Testis (tissue), 2 donors: ENCODE data around the gene KATNBL1.

Experiments used
- POLR2A ChIP-seq: fragments of 450-650 bp; IDR thresholded peaks from one replicate; pipeline ENCODE4 v1.6.1; 2017; ENCODE audit warnings: antibody characterized with exemption, mild to moderate bottlenecking, moderate library complexity
- TF ChIP-seq, protein P1 (sequence below), 3 experiments: fragments of 450-650 bp in 2 of 3; fragments of 200-600 bp in 1 of 3; sonication (generic) in 1 of 3; IDR thresholded peaks; one replicate each; pipeline ENCODE4 v1.5.1; 2016 to 2019; ENCODE audit warnings: antibody characterized with exemption in 3 of 3, mild to moderate bottlenecking in 2 of 3, moderate library complexity in 1 of 3

DNA sequence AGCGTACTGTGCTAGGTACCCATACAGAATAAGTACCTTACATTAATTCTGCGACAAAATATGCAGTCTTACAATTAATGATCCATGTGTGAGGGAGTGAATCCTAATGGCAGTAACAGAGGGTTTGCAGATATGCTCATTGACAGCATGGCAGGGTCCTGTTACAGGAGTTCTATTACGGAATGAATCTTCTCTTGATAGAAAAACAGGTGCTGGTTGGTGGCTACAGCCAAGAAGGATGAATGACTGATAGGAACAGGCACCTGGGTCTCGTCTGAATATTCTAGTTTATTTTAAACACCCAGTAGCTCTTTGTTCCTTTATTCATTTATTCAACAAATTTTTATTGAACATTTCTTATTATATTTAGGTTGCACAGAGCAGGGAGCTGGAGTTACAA, 85.2 kb downstream of the KATNBL1 start:
- no peak for TF ChIP-seq POLR2A
- TF ChIP-seq, protein P1, sequence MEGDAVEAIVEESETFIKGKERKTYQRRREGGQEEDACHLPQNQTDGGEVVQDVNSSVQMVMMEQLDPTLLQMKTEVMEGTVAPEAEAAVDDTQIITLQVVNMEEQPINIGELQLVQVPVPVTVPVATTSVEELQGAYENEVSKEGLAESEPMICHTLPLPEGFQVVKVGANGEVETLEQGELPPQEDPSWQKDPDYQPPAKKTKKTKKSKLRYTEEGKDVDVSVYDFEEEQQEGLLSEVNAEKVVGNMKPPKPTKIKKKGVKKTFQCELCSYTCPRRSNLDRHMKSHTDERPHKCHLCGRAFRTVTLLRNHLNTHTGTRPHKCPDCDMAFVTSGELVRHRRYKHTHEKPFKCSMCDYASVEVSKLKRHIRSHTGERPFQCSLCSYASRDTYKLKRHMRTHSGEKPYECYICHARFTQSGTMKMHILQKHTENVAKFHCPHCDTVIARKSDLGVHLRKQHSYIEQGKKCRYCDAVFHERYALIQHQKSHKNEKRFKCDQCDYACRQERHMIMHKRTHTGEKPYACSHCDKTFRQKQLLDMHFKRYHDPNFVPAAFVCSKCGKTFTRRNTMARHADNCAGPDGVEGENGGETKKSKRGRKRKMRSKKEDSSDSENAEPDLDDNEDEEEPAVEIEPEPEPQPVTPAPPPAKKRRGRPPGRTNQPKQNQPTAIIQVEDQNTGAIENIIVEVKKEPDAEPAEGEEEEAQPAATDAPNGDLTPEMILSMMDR (IDR thresholded peaks at IDR 0.05), result no peak
